HCT116 (cell line): Measurements from ENCODE around the gene DENND2D. TPM values are rescaled to one million over a fixed set of nuclear protein-coding genes. Genes with fewer than 3 reads are reported as not detected.

Experiments used
- ATAC-seq: fragments of 200-7000 bp; cut with Tn5 transposase; 2 replicates; pipeline ENCODE4 v1.9.1; 2020; ENCODE audit warnings: mild to moderate bottlenecking, moderate library complexity
- BruUV-seq: library from RNA; stranded (reverse); fragments of 400-500 nt; replicated peaks from 2 replicates; lab custom pipeline; 2021; lab: Mats Ljungman, UMichigan
- CTCF ChIA-PET: fragments of 300-600 bp; sonication (Branson Sonifier 250); formaldehyde crosslinking; loops from one replicate; lab custom pipeline; 2021; ENCODE audit warnings: antibody characterized with exemption; lab: Charles Lee
- POLR2A ChIA-PET: fragments of 300-600, 350-600 bp; sonication (Branson Sonifier 250); formaldehyde crosslinking; loops from one replicate; lab custom pipeline; 2021; ENCODE audit warnings: antibody characterized with exemption; lab: Charles Lee
- RAD21 ChIA-PET, 2 experiments: fragments of 300-600 bp; sonication (Branson Sonifier 250); formaldehyde crosslinking; loops; one replicate each; lab custom pipeline; 2023; ENCODE audit warnings: low total read pairs in 2 of 2; ENCODE audit not compliant: uncharacterized antibody in 2 of 2, unreplicated experiment in 2 of 2, low non-redundant PET in 1 of 2; lab: Charles Lee
- DNase-seq: peaks from one replicate; pipeline ENCODE4 v3.0.0-alpha.2; 2010; ENCODE audit warnings: low read depth, low spot score
- H2AFZ ChIP-seq: fragments of 200-600 bp; shearing (Covaris generic), sonication (generic); 2 replicates; pipeline ENCODE4 v1.6.1; 2017; ENCODE audit warnings: low read depth, mixed run types, mixed read lengths, antibody characterized with exemption, low read length; ENCODE audit not compliant: poor library complexity, severe bottlenecking
- H3K27ac ChIP-seq: 2 replicates; pipeline ENCODE4 v1.5.1; 2012; ENCODE audit warnings: low read depth, low read length
- H3K27me3 ChIP-seq: fragments of 200-600 bp; sonication (generic); 2 replicates; pipeline ENCODE4 v1.6.1; 2016; ENCODE audit warnings: mixed run types, low read length, mixed read lengths; ENCODE audit not compliant: insufficient read depth
- H3K36me3 ChIP-seq, 2 experiments: fragments of 200-500 bp in 1 of 2; fragments of 200-600 bp in 1 of 2; sonication (Bioruptor generic) in 1 of 2; sonication (generic) in 1 of 2; 2 replicates each; pipeline versions ENCODE4 v1.5.1 to v1.6.1; 2014 to 2016; ENCODE audit warnings: low read length in 2 of 2, inconsistent platforms in 1 of 2, mixed read lengths in 1 of 2, mixed run types in 1 of 2; ENCODE audit not compliant: insufficient read depth in 2 of 2, control insufficient read depth in 1 of 2
- H3K4me1 ChIP-seq, 2 experiments: fragments of 200-600 bp in 1 of 2; sonication (generic) in 1 of 2; 2 replicates each; pipeline versions ENCODE4 v1.5.1 to v1.6.1; 2012 to 2017; ENCODE audit warnings: low read length in 2 of 2, inconsistent platforms in 1 of 2, mild to moderate bottlenecking in 1 of 2, mixed read lengths in 1 of 2, mixed run types in 1 of 2, moderate library complexity in 1 of 2; ENCODE audit not compliant: insufficient read depth in 2 of 2, control insufficient read depth in 1 of 2
- H3K4me2 ChIP-seq: fragments of 200-600 bp; sonication (generic); 2 replicates; pipeline ENCODE4 v1.6.1; 2017; ENCODE audit warnings: mixed run types, low read length, mixed read lengths
- H3K4me3 ChIP-seq, 2 experiments: fragments of 200-600 bp in 1 of 2; sonication (generic) in 1 of 2; replicated peaks in 1 of 2; 2 replicates each; pipeline ENCODE4 v1.5.1; 2011 to 2016; ENCODE audit warnings: low read length in 2 of 2, control low read depth in 1 of 2, low read depth in 1 of 2, mild to moderate bottlenecking in 1 of 2, mixed read lengths in 1 of 2, mixed run types in 1 of 2
- H3K79me2 ChIP-seq: fragments of 200-600 bp; sonication (generic); 2 replicates; pipeline ENCODE4 v1.6.1; 2017; ENCODE audit warnings: mild to moderate bottlenecking, mixed run types, low read length, moderate library complexity, mixed read lengths; ENCODE audit not compliant: insufficient read depth
- H3K9ac ChIP-seq: fragments of 200-600 bp; sonication (generic); 2 replicates; pipeline ENCODE4 v1.6.1; 2016; ENCODE audit warnings: low read length, mixed read lengths
- H3K9me2 ChIP-seq: fragments of 200-600 bp; sonication (generic), shearing (Covaris generic); 2 replicates; pipeline ENCODE4 v1.6.1; 2017; ENCODE audit warnings: mixed run types, mild to moderate bottlenecking, moderate library complexity; ENCODE audit not compliant: insufficient read depth
- H3K9me3 ChIP-seq, 2 experiments: fragments of 200-500 bp in 1 of 2; fragments of 200-600 bp in 1 of 2; sonication (Bioruptor generic) in 1 of 2; sonication (generic) in 1 of 2; 2 replicates each; pipeline ENCODE4 v1.6.1; 2014 to 2017; ENCODE audit warnings: low read length in 2 of 2, mixed read lengths in 2 of 2, inconsistent platforms in 1 of 2, low read depth in 1 of 2, mild to moderate bottlenecking in 1 of 2, mixed run types in 1 of 2, moderate library complexity in 1 of 2; ENCODE audit not compliant: control insufficient read depth in 1 of 2, insufficient read depth in 1 of 2
- H4K20me1 ChIP-seq: fragments of 200-600 bp; sonication (generic), shearing (Covaris generic); 2 replicates; pipeline ENCODE4 v1.6.1; 2017; ENCODE audit warnings: mixed run types, mild to moderate bottlenecking, moderate library complexity; ENCODE audit not compliant: insufficient read depth
- CBX3 ChIP-seq: IDR thresholded peaks from 2 replicates; pipeline ENCODE4 v1.6.1; 2012; ENCODE audit warnings: low read depth
- CEBPB ChIP-seq: IDR thresholded peaks from 2 replicates; pipeline ENCODE4 v1.6.1; 2012; ENCODE audit warnings: low read depth
- CTCF ChIP-seq, 3 experiments: fragments of 200-600 bp in 1 of 3; sonication (generic) in 1 of 3; IDR thresholded peaks in 2 of 3; conservative IDR thresholded peaks in 1 of 3; 2 replicates each; pipeline ENCODE4 v1.5.1; 2012 to 2017; ENCODE audit warnings: low read depth in 2 of 3, low read length in 2 of 3, antibody characterized with exemption in 1 of 3, borderline replicate concordance in 1 of 3, control low read depth in 1 of 3, mild to moderate bottlenecking in 1 of 3, mixed read lengths in 1 of 3, mixed run types in 1 of 3, moderate library complexity in 1 of 3; ENCODE audit not compliant: insufficient read depth in 1 of 3
- EGR1 ChIP-seq: IDR thresholded peaks from 2 replicates; pipeline ENCODE4 v1.6.1; 2012; ENCODE audit warnings: low read depth
- ELF1 ChIP-seq: IDR thresholded peaks from 2 replicates; pipeline ENCODE4 v1.6.1; 2012; ENCODE audit warnings: low read depth, borderline replicate concordance
- EZH2 ChIP-seq: fragments of 200-600 bp; sonication (generic); IDR thresholded peaks from 2 replicates; pipeline ENCODE4 v1.6.1; 2017; ENCODE audit warnings: antibody characterized with exemption, mixed run types
- EZH2phosphoT487 ChIP-seq: fragments of 200-600 bp; IDR thresholded peaks from 2 replicates; pipeline ENCODE4 v1.6.1; 2018; ENCODE audit warnings: antibody characterized with exemption, borderline replicate concordance
- FOSL1 ChIP-seq: IDR thresholded peaks from 2 replicates; pipeline ENCODE4 v1.6.1; 2012; ENCODE audit warnings: low read depth
- JUND ChIP-seq: IDR thresholded peaks from 2 replicates; pipeline ENCODE4 v1.6.1; 2012
- POLR2A ChIP-seq: IDR thresholded peaks from 2 replicates; pipeline ENCODE4 v1.7.0; 2011; ENCODE audit warnings: borderline replicate concordance; ENCODE audit not compliant: insufficient read depth, insufficient read length; ENCODE audit errors: extremely low read depth
- POLR2AphosphoS5 ChIP-seq: IDR thresholded peaks from 2 replicates; pipeline ENCODE4 v1.6.1; 2011; ENCODE audit warnings: mild to moderate bottlenecking, low read depth, low read length, moderate library complexity
- RAD21 ChIP-seq: IDR thresholded peaks from 2 replicates; pipeline ENCODE4 v1.6.1; 2012; ENCODE audit warnings: low read depth, mild to moderate bottlenecking
- SIN3A ChIP-seq: IDR thresholded peaks from 2 replicates; pipeline ENCODE4 v1.6.1; 2012; ENCODE audit warnings: low read depth
- SP1 ChIP-seq: IDR thresholded peaks from 2 replicates; pipeline ENCODE4 v1.6.1; 2012; ENCODE audit warnings: low read depth
- TCF7L2 ChIP-seq: IDR thresholded peaks from 2 replicates; pipeline ENCODE4 v1.7.0; 2011; ENCODE audit warnings: borderline replicate concordance, inconsistent platforms; ENCODE audit not compliant: insufficient read depth, insufficient read length; ENCODE audit errors: extremely low read depth
- YY1 ChIP-seq: IDR thresholded peaks from 2 replicates; pipeline ENCODE4 v1.6.1; 2011; ENCODE audit warnings: low read length, low read depth, moderate library complexity, mild to moderate bottlenecking; ENCODE audit not compliant: insufficient replicate concordance; ENCODE audit errors: extremely low read depth
- ZNF274 ChIP-seq: fragments of 200-500 bp; sonication (Bioruptor generic); IDR thresholded peaks from 2 replicates; pipeline ENCODE4 v1.6.1; 2014; ENCODE audit warnings: mild to moderate bottlenecking, low read depth, low read length, inconsistent platforms
- intact Hi-C: fragments of 100-400 bp; cut with micrococcal nuclease; formaldehyde crosslinking; loops from 2 replicates; pipeline ENCODE4 v1.10.0; 2022
- total RNA-seq: library from RNA; stranded (reverse); gene quantifications from one replicate; pipeline ENCODE4 v1.2.1, GENCODE V29; 2021; ENCODE audit not compliant: unreplicated experiment
- TF ChIP-seq, protein P1 (sequence below): IDR thresholded peaks from 2 replicates; pipeline ENCODE4 v1.6.1; 2012
- TF ChIP-seq, protein P2 (sequence below): IDR thresholded peaks from 2 replicates; pipeline ENCODE4 v1.6.1; 2012; ENCODE audit warnings: low read depth
- TF ChIP-seq, protein P3 (sequence below): IDR thresholded peaks from 2 replicates; pipeline ENCODE4 v1.6.1; 2011; ENCODE audit warnings: mild to moderate bottlenecking, low read length, moderate library complexity; ENCODE audit not compliant: insufficient replicate concordance; ENCODE audit errors: extremely low read depth

Gene DENND2D
- total RNA-seq, 1 experiment from 2014 or later: 31.9 TPM

GRCh38 chr1:111139956-111140679, 60.3 kb downstream of the DENND2D start, which contains the start of the genes CEPT1 and DRAM2:
Gene CEPT1 (plus strand): TSS chr1:111140223. CDS start chr1:111147715, 7,492 bp downstream.
Gene DRAM2 (minus strand): TSS chr1:111140093. CDS start chr1:111131554, 8,539 bp downstream.
- ChIA-PET RAD21 (no interaction called here), CTCF (no interaction called here), POLR2A (no interaction called here)
- H3K9ac ChIP-seq: peak within 1 kb of the TSS; percentile 83
- peak within 1 kb of the TSS; percentile 93 to 95 for H3K4me3 ChIP-seq
- H2AFZ ChIP-seq: peak within 1 kb of the TSS; percentile 78
- H4K20me1 ChIP-seq: 0 out of 2 replicates have a peak, but pooled peaks cover 4% of the 10 kb centered on the region
- TSS peak; percentile 44 for BruUV-seq
- peaks cover 4 to 13% of the 10 kb centered on the region in 2 experiments for H3K36me3 ChIP-seq
- peak within 1 kb of the TSS; percentile 72 for H3K27ac ChIP-seq
- peaks cover 74% of the 10 kb centered on the region for H3K79me2 ChIP-seq
- intact Hi-C loops: no loop called here
- no peaks in the 10 kb centered on the region for H3K9me3 ChIP-seq
- H3K9me2 ChIP-seq: no peaks in the 10 kb centered on the region
- H3K4me1 ChIP-seq: peaks cover 5 to 11% of the 10 kb centered on the region in 2 experiments; a peak in 3 of 4 replicates
- ATAC-seq (peak; percentile 82), DNase-seq (peak; percentile 90)
- H3K27me3 ChIP-seq: no peaks in the 10 kb centered on the region
- H3K4me2 ChIP-seq: peak within 1 kb of the TSS; percentile 94
- TF ChIP-seq EZH2phosphoT487 (no peak), CBX3 (no peak), EGR1 (no peak), RAD21 (no peak), CTCF (IDR thresholded peaks at IDR 0.05 in 2 of 3, conservative IDR thresholded peaks at IDR 0.05 in 1 of 3; ENCODE audit: borderline replicate concordance in 1 of 3, insufficient read depth in 1 of 3, low read depth in 2 of 3, low read length in 2 of 3) (no peak), YY1 (peak; percentile 32), ELF1 (no peak), SP1 (no peak), POLR2A (peak; percentile 94), TCF7L2 (no peak), POLR2AphosphoS5 (peak; percentile 88), CEBPB (no peak), EZH2 (no peak), SIN3A (peak; percentile 78; the same call in 1 of the 2 replicates), FOSL1 (no peak), ZNF274 (no peak), JUND (no peak)
- TF ChIP-seq, protein P1, sequence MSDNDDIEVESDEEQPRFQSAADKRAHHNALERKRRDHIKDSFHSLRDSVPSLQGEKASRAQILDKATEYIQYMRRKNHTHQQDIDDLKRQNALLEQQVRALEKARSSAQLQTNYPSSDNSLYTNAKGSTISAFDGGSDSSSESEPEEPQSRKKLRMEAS: no peak; the same call in 1 of the 2 replicates
- TF ChIP-seq, protein P2, sequence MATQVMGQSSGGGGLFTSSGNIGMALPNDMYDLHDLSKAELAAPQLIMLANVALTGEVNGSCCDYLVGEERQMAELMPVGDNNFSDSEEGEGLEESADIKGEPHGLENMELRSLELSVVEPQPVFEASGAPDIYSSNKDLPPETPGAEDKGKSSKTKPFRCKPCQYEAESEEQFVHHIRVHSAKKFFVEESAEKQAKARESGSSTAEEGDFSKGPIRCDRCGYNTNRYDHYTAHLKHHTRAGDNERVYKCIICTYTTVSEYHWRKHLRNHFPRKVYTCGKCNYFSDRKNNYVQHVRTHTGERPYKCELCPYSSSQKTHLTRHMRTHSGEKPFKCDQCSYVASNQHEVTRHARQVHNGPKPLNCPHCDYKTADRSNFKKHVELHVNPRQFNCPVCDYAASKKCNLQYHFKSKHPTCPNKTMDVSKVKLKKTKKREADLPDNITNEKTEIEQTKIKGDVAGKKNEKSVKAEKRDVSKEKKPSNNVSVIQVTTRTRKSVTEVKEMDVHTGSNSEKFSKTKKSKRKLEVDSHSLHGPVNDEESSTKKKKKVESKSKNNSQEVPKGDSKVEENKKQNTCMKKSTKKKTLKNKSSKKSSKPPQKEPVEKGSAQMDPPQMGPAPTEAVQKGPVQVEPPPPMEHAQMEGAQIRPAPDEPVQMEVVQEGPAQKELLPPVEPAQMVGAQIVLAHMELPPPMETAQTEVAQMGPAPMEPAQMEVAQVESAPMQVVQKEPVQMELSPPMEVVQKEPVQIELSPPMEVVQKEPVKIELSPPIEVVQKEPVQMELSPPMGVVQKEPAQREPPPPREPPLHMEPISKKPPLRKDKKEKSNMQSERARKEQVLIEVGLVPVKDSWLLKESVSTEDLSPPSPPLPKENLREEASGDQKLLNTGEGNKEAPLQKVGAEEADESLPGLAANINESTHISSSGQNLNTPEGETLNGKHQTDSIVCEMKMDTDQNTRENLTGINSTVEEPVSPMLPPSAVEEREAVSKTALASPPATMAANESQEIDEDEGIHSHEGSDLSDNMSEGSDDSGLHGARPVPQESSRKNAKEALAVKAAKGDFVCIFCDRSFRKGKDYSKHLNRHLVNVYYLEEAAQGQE: no peak
- TF ChIP-seq, protein P3, sequence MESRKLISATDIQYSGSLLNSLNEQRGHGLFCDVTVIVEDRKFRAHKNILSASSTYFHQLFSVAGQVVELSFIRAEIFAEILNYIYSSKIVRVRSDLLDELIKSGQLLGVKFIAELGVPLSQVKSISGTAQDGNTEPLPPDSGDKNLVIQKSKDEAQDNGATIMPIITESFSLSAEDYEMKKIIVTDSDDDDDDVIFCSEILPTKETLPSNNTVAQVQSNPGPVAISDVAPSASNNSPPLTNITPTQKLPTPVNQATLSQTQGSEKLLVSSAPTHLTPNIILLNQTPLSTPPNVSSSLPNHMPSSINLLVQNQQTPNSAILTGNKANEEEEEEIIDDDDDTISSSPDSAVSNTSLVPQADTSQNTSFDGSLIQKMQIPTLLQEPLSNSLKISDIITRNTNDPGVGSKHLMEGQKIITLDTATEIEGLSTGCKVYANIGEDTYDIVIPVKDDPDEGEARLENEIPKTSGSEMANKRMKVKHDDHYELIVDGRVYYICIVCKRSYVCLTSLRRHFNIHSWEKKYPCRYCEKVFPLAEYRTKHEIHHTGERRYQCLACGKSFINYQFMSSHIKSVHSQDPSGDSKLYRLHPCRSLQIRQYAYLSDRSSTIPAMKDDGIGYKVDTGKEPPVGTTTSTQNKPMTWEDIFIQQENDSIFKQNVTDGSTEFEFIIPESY: no peak
